Lower leg skin (tissue), 4 donors: ENCODE measurements around the gene NFASC. TPM values are rescaled to one million over a fixed set of nuclear protein-coding genes. Genes with fewer than 3 reads are reported as not detected.
A peak's percentile ranks its signal among the peaks of the same experiment; 100 is the strongest.

Experiments used
- DNase-seq, 2 donors: peaks; one replicate each; pipeline ENCODE4 v3.0.0-alpha.2; 2019; ENCODE audit warnings: low spot score in 2 of 2
- H3K4me3 ChIP-seq: fragments of 200-600 bp; sonication (generic); 2 replicates; pipeline ENCODE4 v1.5.1; 2017; ENCODE audit warnings: mild to moderate bottlenecking, low read depth; ENCODE audit not compliant: poor library complexity, severe bottlenecking
- POLR2A ChIP-seq, 2 donors: fragments of 450-650 bp; IDR thresholded peaks; one replicate each; pipeline ENCODE4 v1.6.1; 2016 to 2017; ENCODE audit warnings: antibody characterized with exemption in 2 of 2, mild to moderate bottlenecking in 1 of 2, moderate library complexity in 1 of 2
- WGBS, 2 donors: methylation state at CpG; one replicate each; pipeline ENCODE4 v1.1.5; 2018; 5-methylcytosine and 5-hydroxymethylcytosine counted together
- intact Hi-C: fragments of 100-400 bp; cut with DNase I; formaldehyde crosslinking; loops from one replicate; pipeline ENCODE4 v1.15.0; 2023; ENCODE audit warnings: low total_unique reads
- total RNA-seq, 4 donors: library from RNA; depleted of rRNA; stranded (reverse); fragments of >200 nt; gene quantifications; one replicate each; pipeline ENCODE4 v1.1.0, GENCODE V29; 2016
- TF ChIP-seq, protein P1 (sequence below), 3 donors: fragments of 450-650 bp; IDR thresholded peaks; one replicate each; pipeline ENCODE4 v1.5.1; 2016; ENCODE audit warnings: antibody characterized with exemption in 3 of 3, mild to moderate bottlenecking in 3 of 3, moderate library complexity in 2 of 3

The NFASC gene
- total RNA-seq, 4 donors from 2014 or later, result 10.2 to 17.2 (median 14.2) TPM

- intact Hi-C loops, result no loop called here
- no peak overlapping the region for H3K4me3 ChIP-seq
- 72 to 73% methylated on average over 4 of the region's 4 CpGs for WGBS, 2 donors
- TF ChIP-seq, protein P1, sequence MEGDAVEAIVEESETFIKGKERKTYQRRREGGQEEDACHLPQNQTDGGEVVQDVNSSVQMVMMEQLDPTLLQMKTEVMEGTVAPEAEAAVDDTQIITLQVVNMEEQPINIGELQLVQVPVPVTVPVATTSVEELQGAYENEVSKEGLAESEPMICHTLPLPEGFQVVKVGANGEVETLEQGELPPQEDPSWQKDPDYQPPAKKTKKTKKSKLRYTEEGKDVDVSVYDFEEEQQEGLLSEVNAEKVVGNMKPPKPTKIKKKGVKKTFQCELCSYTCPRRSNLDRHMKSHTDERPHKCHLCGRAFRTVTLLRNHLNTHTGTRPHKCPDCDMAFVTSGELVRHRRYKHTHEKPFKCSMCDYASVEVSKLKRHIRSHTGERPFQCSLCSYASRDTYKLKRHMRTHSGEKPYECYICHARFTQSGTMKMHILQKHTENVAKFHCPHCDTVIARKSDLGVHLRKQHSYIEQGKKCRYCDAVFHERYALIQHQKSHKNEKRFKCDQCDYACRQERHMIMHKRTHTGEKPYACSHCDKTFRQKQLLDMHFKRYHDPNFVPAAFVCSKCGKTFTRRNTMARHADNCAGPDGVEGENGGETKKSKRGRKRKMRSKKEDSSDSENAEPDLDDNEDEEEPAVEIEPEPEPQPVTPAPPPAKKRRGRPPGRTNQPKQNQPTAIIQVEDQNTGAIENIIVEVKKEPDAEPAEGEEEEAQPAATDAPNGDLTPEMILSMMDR (IDR thresholded peaks at IDR 0.05), result no peak
- TF ChIP-seq POLR2A (IDR thresholded peaks at IDR 0.05), result no peak
- DNase-seq, result no peak
Measured at GRCh38 chr1:204859861-204860267, 10.8 kb upstream of the NFASC start.

- H3K4me3 ChIP-seq, result no peak overlapping the region
- no peak for TF ChIP-seq POLR2A (IDR thresholded peaks at IDR 0.05)
- TF ChIP-seq, protein P1 (IDR thresholded peaks at IDR 0.05), result no peak
- 43 to 46% methylated on average over 5 of the region's 5 CpGs for WGBS, 2 donors
- intact Hi-C loops, result no loop called here
- no peak for DNase-seq
Measured at GRCh38 chr1:204863024-204863423, 7.6 kb upstream of the NFASC start.

DNA sequence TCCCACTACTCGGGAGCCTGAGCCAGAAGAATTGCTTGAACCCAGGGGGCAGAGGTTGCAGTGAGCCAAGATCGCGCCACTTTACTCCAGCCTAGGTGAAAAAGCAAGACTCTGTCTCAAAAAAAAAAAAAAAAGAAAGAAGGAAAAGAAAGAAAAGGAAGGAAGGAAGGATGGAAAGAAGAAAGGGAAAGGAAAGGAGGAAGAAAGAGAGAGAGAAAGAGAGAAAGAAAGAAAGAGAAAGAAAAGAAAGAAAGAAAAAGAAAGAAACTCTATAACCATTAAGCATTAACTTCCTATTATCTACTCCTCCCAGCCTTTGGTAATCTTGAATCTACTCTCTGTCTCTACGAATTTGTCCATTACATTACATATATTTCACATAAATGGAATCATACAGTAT is 6.9 kb upstream of the NFASC start:
- no peak for TF ChIP-seq POLR2A (IDR thresholded peaks at IDR 0.05)
- TF ChIP-seq, protein P1 (IDR thresholded peaks at IDR 0.05), result no peak
- DNase-seq, result no peak
- no peak overlapping the region for H3K4me3 ChIP-seq
- WGBS, 2 donors, result 70 to 81% methylated on average over 4 of the region's 4 CpGs
- intact Hi-C loops, result no loop called here

- WGBS, 2 donors, result 76 to 89% methylated on average over 5 of the region's 5 CpGs
- intact Hi-C loops, result no loop called here
Measured at GRCh38 chr1:204866051-204866596, 4.5 kb upstream of the NFASC start.

GRCh38 chr1:204867203-204867602 is 3.5 kb upstream of the NFASC start:
- intact Hi-C loops, result no loop called here
- no peak overlapping the region for H3K4me3 ChIP-seq
- no peak for DNase-seq
- WGBS, 2 donors, result 76 to 96% methylated on average over 2 of the region's 2 CpGs
- TF ChIP-seq POLR2A (IDR thresholded peaks at IDR 0.05), result no peak
- TF ChIP-seq, protein P1 (IDR thresholded peaks at IDR 0.05), result no peak

More at GRCh38 chr1:204866051-204866596, 4.5 kb upstream of the NFASC start:
- H3K4me3 ChIP-seq, result no peak overlapping the region
- TF ChIP-seq POLR2A (IDR thresholded peaks at IDR 0.05), result no peak
- TF ChIP-seq, protein P1 (IDR thresholded peaks at IDR 0.05), result no peak
- DNase-seq, result peak in 1 of 2 donors; percentile 58
